Activated naive CD8-positive, alpha-beta T cell treated with anti-CD3 and anti-CD28 coated beads, Interleukin-2, amount 10 ng/mL, durations not matched to agents 7 days and 5 days (primary cell): ENCODE measurements around the gene DIAPH3. TPM values are rescaled to one million over a fixed set of nuclear protein-coding genes. Genes with fewer than 3 reads are reported as not detected.

Source experiments
- ATAC-seq: fragments of 150-1000 bp; cut with Tn5 transposase; one replicate; pipeline ENCODE4 v1.10.0; 2021; ENCODE audit warnings: low read depth, moderate library complexity
- POLR2A ChIA-PET: fragments of 350-600 bp; sonication (Branson Sonifier 250); formaldehyde crosslinking; loops from one replicate; lab custom pipeline; 2021; ENCODE audit warnings: antibody characterized with exemption; lab: Charles Lee
- DNase-seq: peaks from one replicate; pipeline ENCODE4 v3.0.0; 2021
- H3K27ac Mint-ChIP-seq: one replicate; pipeline ENCODE4 v1.8.0; 2022; ENCODE audit warnings: mild to moderate bottlenecking, mixed read lengths
- H3K27me3 Mint-ChIP-seq: one replicate; pipeline ENCODE4 v1.8.0; 2022; ENCODE audit warnings: mild to moderate bottlenecking, moderate library complexity, mixed read lengths
- H3K36me3 Mint-ChIP-seq: one replicate; pipeline ENCODE4 v1.8.0; 2021; ENCODE audit warnings: mild to moderate bottlenecking, mixed read lengths
- H3K4me1 Mint-ChIP-seq: one replicate; pipeline ENCODE4 v1.8.0; 2021; ENCODE audit warnings: mixed read lengths
- H3K4me3 Mint-ChIP-seq: one replicate; pipeline ENCODE4 v1.8.0; 2022; ENCODE audit warnings: mild to moderate bottlenecking, moderate library complexity, mixed read lengths
- H3K9me3 Mint-ChIP-seq: one replicate; pipeline ENCODE4 v1.8.0; 2021; ENCODE audit warnings: mixed read lengths
- total RNA-seq, 2 experiments: library from RNA; stranded (reverse); gene quantifications; one replicate each; pipeline ENCODE4 v1.2.3, GENCODE V29; 2021

The DIAPH3 gene
- total RNA-seq, 2 experiments from 2014 or later, result 16.2 to 18.3 TPM

DNA sequence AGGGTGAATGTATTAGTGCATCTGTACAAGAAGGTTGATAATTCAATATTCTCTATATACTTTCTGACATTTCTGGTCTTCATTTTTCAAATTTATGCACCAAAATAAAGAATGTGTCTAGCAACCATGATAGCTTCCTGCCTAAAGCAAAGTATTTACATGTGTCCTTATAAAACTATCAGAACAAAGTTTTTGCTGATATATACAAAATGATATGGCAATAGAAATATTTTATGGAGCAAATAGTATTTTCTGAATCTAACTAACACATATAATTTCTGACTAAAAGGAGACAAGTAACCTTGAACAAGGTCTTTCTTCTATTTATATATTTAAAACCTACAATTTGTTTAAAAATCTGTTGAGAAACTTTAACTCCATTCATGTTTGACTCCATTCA lies 184.9 kb downstream of the DIAPH3 start:
- peaks cover 10% of the 10 kb centered on the region for H3K36me3 Mint-ChIP-seq
- ATAC-seq, result no peak
- no peak overlapping the region for H3K4me3 Mint-ChIP-seq
- no peak overlapping the region for H3K27ac Mint-ChIP-seq
- H3K4me1 Mint-ChIP-seq, result peaks cover 2% of the 10 kb centered on the region
- H3K27me3 Mint-ChIP-seq, result no peaks in the 10 kb centered on the region
- no peaks in the 10 kb centered on the region for H3K9me3 Mint-ChIP-seq
- POLR2A ChIA-PET, result no interaction called here
- no peak for DNase-seq

DNA sequence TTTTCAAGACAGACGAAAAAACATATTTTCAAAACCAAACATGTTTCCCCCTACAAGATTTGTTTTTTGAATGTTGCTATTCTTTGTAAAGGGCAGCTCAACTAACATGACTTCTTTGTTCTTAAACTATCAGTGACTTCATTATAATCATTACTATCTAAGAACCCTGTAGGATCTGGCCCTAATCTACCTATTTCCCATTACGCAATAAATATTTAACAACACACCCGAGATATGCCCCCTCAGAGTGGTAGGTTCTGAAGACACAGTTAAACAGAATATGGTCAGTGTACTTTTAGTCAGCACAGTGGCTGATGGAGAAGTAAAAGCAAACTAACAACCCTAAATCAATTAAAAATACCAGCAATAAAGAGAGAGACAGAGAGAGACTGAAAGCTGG lies 186.9 kb downstream of the DIAPH3 start:
- no peaks in the 10 kb centered on the region for H3K9me3 Mint-ChIP-seq
- no peak overlapping the region for H3K27ac Mint-ChIP-seq
- H3K36me3 Mint-ChIP-seq, result peaks cover 7% of the 10 kb centered on the region
- peaks cover 2% of the 10 kb centered on the region for H3K4me1 Mint-ChIP-seq
- POLR2A ChIA-PET, result no interaction called here
- no peaks in the 10 kb centered on the region for H3K27me3 Mint-ChIP-seq
- H3K4me3 Mint-ChIP-seq, result no peak overlapping the region
- DNase-seq (no peak), ATAC-seq (no peak)

DNA sequence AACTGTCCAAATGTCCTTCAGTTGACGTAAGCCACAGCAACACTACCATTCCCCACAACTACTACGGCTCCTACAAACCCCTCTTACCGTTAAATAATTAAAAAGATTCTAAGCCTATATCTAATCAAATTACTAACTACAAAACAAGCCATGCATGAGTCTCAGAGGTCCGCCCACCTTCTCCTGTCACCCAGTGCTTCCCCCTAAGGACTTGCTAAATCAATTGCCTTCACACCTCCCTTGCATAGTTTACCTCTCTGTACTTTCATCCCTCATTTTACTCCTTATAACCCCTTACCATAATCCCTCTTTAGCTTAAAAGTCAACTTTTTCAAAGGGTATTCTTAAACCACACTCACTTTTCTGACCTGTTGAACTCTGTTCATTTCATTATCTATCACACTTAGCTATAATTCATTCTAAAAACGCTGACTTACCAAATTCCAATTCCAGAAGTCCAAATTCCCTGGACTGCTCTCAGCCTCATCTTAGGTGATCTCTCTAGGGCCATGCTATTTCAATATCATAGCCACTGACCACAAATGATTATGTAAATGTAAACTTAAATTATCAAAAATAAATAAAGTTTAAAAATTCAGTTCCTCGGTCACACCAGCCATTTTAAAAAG lies 187.8 kb downstream of the DIAPH3 start:
- ATAC-seq (no peak), DNase-seq (no peak)
- Mint-ChIP-seq H3K36me3 (peaks cover 10% of the 10 kb centered on the region), H3K27ac (no peak overlapping the region), H3K4me3 (no peak overlapping the region), H3K4me1 (peaks cover 2% of the 10 kb centered on the region), H3K27me3 (no peaks in the 10 kb centered on the region), H3K9me3 (no peaks in the 10 kb centered on the region)
- POLR2A ChIA-PET, result no interaction called here

DNA sequence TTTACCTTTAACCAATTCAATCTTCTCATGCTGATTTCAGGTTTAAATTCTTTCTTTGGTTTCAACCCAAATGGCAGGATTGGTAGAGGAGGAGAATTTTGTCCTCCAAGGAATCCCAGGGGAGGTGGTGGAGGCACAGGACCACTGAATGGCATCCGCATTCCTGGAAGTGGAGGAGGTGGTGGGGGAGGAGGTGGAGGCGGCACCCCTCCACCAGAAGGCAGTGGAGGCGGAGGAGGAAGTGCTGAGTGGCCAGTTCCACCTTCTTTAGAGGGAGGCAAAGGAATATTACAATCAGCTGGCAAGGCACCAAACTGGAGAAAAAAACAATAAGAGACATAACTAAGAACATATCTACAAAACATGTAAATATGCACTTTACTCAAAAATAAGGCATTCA lies 192.9 kb downstream of the DIAPH3 start:
- H3K36me3 Mint-ChIP-seq, result peaks cover 21% of the 10 kb centered on the region
- H3K27me3 Mint-ChIP-seq, result no peaks in the 10 kb centered on the region
- no peaks in the 10 kb centered on the region for H3K4me1 Mint-ChIP-seq
- no peak overlapping the region for H3K27ac Mint-ChIP-seq
- DNase-seq, result no peak
- POLR2A ChIA-PET, result no interaction called here
- ATAC-seq, result no peak
- no peaks in the 10 kb centered on the region for H3K9me3 Mint-ChIP-seq
- H3K4me3 Mint-ChIP-seq, result no peak overlapping the region

DNA sequence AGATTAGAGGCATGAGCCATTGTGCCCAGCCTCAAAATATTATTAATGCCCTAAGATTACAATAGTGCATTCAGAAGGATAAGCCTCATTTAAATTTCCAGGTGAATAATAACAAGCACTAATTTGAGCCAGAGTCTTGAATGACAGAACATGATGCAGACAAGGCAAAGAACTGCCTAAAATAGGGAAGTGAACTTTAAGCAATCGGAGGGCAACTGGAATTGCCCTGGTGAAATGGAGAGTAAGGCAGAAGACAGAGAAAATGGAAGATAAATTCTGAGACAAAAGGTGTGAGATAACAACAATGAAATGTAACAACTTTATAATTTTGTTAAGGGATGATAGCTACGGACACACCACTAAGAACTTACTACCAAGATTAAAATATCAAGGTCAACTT lies 199.9 kb downstream of the DIAPH3 start:
- H3K27ac Mint-ChIP-seq, result no peak overlapping the region
- no peak for ATAC-seq
- no peaks in the 10 kb centered on the region for H3K9me3 Mint-ChIP-seq
- H3K27me3 Mint-ChIP-seq, result no peaks in the 10 kb centered on the region
- no peak overlapping the region for H3K4me3 Mint-ChIP-seq
- H3K36me3 Mint-ChIP-seq, result peaks cover 20% of the 10 kb centered on the region
- POLR2A ChIA-PET, result no interaction called here
- H3K4me1 Mint-ChIP-seq, result no peaks in the 10 kb centered on the region
- DNase-seq, result no peak

DNA sequence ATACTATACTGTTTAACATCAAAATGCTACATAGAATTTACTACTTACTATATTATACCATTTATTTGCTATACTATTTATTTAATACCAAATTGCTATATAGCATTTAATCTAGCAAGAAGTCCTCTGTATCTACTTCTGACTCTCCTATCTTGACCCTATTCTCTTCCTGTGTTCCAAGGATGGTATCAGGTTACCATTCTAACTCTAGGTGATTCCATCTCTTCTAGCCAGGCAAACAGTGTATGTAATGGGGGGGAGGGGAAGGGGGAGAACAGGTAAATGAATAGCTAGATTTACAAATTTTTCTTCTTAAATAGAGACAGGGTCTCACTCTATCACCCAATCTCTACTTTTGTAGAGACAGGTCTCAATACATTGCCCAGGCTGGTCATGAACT lies 200.3 kb downstream of the DIAPH3 start:
- H3K36me3 Mint-ChIP-seq, result peaks cover 20% of the 10 kb centered on the region
- no peaks in the 10 kb centered on the region for H3K4me1 Mint-ChIP-seq
- no peak overlapping the region for H3K4me3 Mint-ChIP-seq
- no peak for ATAC-seq
- no peak for DNase-seq
- no peak overlapping the region for H3K27ac Mint-ChIP-seq
- no peaks in the 10 kb centered on the region for H3K27me3 Mint-ChIP-seq
- H3K9me3 Mint-ChIP-seq, result no peaks in the 10 kb centered on the region
- POLR2A ChIA-PET, result no interaction called here

DNA sequence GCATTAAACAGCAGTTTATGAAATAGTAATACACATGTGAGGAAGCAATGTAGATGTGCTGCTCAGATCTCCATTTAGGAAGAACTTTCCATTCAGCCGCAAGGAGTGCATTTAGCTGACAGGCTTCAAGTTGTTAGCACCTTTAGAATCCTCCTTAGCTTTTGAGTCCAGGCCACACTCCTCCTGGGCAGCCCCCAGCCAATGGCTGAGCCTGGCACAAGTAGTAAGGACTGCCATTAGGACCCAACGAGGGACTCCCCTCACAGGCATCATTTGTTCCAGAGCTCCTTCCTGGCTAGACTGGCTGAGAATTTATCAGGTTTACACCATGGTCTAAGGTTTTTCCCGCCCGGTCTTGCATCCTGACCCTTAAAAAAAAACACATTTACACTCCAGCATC lies 201.4 kb downstream of the DIAPH3 start:
- Mint-ChIP-seq H3K27ac (no peak overlapping the region), H3K36me3 (peaks cover 15% of the 10 kb centered on the region)
- no peak for ATAC-seq

DNA sequence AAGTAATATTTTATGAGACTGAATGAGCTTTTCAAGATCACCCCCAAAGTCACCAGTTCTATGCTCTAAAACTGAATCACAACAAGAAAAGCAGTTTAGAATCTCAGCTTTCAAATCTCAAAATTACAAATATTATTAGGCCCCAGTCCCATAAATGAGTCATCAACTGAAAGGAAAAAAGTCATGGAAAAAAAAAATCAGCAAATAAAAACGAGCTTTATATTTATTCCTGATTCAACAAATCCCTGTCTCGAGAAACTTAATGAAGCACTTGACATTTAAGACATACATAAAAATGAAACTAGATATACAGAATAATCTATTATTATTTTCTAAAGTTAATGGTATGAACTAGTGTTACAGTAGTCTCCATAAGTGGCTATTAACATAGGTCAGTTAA lies 203.0 kb downstream of the DIAPH3 start:
- H3K27me3 Mint-ChIP-seq, result no peaks in the 10 kb centered on the region
- POLR2A ChIA-PET, result no interaction called here
- ATAC-seq (no peak), DNase-seq (no peak)
- peaks cover 24% of the 10 kb centered on the region for H3K36me3 Mint-ChIP-seq
- H3K4me1 Mint-ChIP-seq, result no peaks in the 10 kb centered on the region
- no peak overlapping the region for H3K27ac Mint-ChIP-seq
- no peak overlapping the region for H3K4me3 Mint-ChIP-seq
- peaks cover 2% of the 10 kb centered on the region for H3K9me3 Mint-ChIP-seq

More for the DNA sequence above, 201.4 kb downstream of the DIAPH3 start:
- no peaks in the 10 kb centered on the region for H3K4me1 Mint-ChIP-seq
- H3K9me3 Mint-ChIP-seq, result no peaks in the 10 kb centered on the region
- no peak for DNase-seq
- no peaks in the 10 kb centered on the region for H3K27me3 Mint-ChIP-seq
- POLR2A ChIA-PET, result no interaction called here
- H3K4me3 Mint-ChIP-seq, result no peak overlapping the region

DNA sequence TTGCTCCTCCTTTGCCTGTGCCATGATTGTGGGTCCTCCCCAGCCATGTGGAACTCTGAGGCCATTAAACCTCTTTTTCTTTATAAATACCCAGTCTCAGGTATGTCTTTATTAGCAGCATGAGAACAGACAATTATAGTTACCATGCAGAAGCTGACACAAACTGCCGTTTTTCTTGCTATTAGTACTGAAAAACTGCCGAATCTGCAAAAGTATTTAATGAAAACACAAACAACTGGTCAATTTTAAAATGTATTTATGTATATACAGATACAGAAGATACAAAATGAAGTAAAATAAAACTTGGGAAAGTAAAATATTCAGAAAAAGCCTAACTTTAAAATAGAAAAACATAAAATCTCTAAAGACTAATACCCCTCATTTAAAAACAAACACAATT lies 206.3 kb downstream of the DIAPH3 start:
- H3K27ac Mint-ChIP-seq, result no peak overlapping the region
- no peaks in the 10 kb centered on the region for H3K27me3 Mint-ChIP-seq
- POLR2A ChIA-PET, result no interaction called here
- no peak for ATAC-seq
- H3K4me3 Mint-ChIP-seq, result no peak overlapping the region
- no peaks in the 10 kb centered on the region for H3K4me1 Mint-ChIP-seq
- H3K9me3 Mint-ChIP-seq, result peaks cover 3% of the 10 kb centered on the region
- peaks cover 26% of the 10 kb centered on the region for H3K36me3 Mint-ChIP-seq
- DNase-seq, result no peak

DNA sequence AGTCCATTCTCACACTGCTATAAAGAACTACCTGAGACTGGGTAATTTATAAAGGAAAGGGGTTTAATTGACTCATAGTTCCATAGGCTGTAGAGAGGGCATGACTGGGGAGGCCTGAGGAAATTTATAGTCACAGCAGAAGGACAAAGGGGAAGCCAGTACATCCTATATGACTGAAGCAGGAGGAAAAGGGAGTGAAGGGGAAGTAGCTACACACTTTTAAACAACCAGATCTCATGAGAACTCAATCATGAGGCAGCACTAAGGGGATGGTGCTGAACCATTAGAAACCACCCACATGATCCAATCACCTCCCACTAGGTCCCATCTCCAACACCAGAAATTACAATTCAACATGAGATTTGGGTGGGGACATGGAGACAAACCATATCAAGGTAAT lies 209.1 kb downstream of the DIAPH3 start:
- ATAC-seq (no peak), DNase-seq (no peak)
- POLR2A ChIA-PET, result no interaction called here
- H3K27ac Mint-ChIP-seq, result no peak overlapping the region
- no peak overlapping the region for H3K4me3 Mint-ChIP-seq
- H3K9me3 Mint-ChIP-seq, result peaks cover 3% of the 10 kb centered on the region
- no peaks in the 10 kb centered on the region for H3K27me3 Mint-ChIP-seq
- H3K4me1 Mint-ChIP-seq, result no peaks in the 10 kb centered on the region
- peaks cover 23% of the 10 kb centered on the region for H3K36me3 Mint-ChIP-seq

DNA sequence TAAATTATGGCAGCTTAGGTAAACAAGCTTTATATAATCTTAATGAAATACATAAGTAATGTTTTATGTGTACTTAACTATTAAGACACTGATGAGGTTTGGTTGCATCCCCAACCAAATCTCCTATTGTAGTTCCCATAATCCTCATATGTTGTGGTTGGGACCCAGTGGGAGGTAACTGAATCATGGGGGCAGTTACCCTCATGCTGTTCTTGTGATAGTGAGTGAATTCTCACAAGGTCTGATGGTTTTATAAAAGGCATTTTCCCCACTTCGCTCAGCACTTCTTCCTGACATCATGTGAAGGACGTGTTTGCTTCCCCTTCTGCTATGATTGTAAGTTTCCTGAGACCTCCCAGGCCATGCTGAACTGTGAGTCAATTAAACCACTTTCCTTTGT lies 212.7 kb downstream of the DIAPH3 start:
- ATAC-seq, result no peak
- peaks cover 16% of the 10 kb centered on the region for H3K36me3 Mint-ChIP-seq
- no peak for DNase-seq
- H3K27ac Mint-ChIP-seq, result no peak overlapping the region
- H3K4me3 Mint-ChIP-seq, result no peak overlapping the region
- H3K9me3 Mint-ChIP-seq, result peaks cover 3% of the 10 kb centered on the region
- POLR2A ChIA-PET, result no interaction called here
- H3K4me1 Mint-ChIP-seq, result no peaks in the 10 kb centered on the region
- H3K27me3 Mint-ChIP-seq, result no peaks in the 10 kb centered on the region

DNA sequence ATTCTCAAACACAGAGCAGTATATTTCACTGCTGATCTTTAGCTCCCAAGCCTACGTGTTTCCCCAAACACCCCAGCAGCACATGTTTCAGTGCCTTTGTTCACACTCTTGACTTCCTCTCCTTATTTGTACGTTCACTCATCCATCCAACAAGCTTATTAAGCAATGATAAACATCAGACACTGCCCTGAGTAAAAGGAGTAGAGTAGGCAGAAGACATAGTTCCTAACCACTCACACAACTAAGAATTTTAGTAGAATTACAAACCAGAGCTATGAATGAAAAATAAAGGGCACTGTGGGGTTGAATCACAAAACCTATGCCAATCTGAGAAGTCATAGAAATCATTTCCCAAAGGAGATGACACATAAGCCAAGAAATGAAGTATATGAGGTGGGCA lies 213.5 kb downstream of the DIAPH3 start:
- Mint-ChIP-seq H3K4me3 (no peak overlapping the region), H3K27me3 (no peaks in the 10 kb centered on the region)
- POLR2A ChIA-PET, result no interaction called here

DNA sequence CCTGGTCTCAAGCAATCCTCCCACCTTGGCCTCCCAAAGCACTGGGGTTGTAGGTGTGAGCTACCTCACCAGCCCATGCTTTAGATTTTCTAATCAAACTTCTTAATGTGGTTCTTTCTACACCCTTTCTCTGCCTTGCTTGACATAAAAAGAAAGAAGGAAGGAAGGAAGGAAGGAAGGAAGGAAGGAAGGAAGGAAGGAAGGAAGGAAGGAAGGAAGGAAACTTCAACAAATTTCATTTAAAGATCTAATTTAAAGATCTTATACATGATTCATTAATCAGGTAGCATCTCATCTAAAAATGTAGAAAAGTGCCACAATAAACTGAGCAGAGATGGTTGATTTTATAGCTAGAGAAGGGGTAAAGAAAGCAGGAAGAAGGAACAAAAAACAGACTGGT lies 215.0 kb downstream of the DIAPH3 start:
- Mint-ChIP-seq H3K36me3 (peaks cover 11% of the 10 kb centered on the region), H3K27ac (no peak overlapping the region), H3K4me1 (no peaks in the 10 kb centered on the region), H3K27me3 (no peaks in the 10 kb centered on the region), H3K4me3 (no peak overlapping the region), H3K9me3 (no peaks in the 10 kb centered on the region)
- no peak for ATAC-seq
- DNase-seq, result no peak
- POLR2A ChIA-PET, result no interaction called here

More for the DNA sequence above, 213.5 kb downstream of the DIAPH3 start:
- DNase-seq (no peak), ATAC-seq (no peak)
- Mint-ChIP-seq H3K27ac (no peak overlapping the region), H3K4me1 (no peaks in the 10 kb centered on the region), H3K36me3 (peaks cover 9% of the 10 kb centered on the region), H3K9me3 (no peaks in the 10 kb centered on the region)

DNA sequence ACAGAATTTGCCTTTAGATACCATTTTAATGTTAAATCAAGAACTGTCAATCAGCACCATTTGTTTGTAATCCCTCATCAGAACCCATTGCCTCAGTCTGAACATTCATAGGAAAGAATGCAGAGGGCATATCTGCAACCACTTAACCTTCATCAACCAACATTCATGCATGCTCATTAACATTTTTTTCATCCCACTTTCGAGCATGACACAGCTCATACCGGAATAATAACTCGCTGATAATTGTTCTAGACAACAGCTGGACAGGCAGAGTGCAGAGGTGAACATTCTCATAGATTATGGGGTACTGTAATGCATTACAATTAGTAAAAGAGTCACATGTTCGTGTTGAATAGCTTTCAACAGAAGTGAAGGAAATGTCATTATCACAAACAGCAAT lies 216.8 kb downstream of the DIAPH3 start:
- peaks cover 4% of the 10 kb centered on the region for H3K4me1 Mint-ChIP-seq
- no peaks in the 10 kb centered on the region for H3K9me3 Mint-ChIP-seq
- ATAC-seq (no peak), DNase-seq (no peak)
- POLR2A ChIA-PET, result no interaction called here
- H3K27ac Mint-ChIP-seq, result no peak overlapping the region
- H3K36me3 Mint-ChIP-seq, result peaks cover 13% of the 10 kb centered on the region
- H3K27me3 Mint-ChIP-seq, result no peaks in the 10 kb centered on the region
- H3K4me3 Mint-ChIP-seq, result no peak overlapping the region

DNA sequence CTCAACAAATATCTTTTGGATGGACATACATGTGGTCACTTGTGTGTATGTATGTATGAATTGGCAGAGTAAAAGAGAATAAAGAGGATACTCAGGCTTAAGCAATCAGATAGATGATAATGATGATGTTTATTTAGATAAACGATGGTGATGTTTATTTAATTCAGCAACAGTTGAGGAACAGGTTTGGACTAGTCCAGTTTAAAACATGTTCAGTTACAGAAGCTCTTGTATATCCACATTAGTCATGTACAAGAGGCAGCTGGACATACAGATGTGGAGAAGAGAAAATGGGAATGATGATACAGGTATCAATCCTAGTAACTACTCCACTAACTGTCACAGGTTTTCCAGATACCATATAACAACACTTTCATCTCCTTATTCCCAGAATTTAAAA lies 232.1 kb downstream of the DIAPH3 start:
- Mint-ChIP-seq H3K4me1 (no peaks in the 10 kb centered on the region), H3K27me3 (no peaks in the 10 kb centered on the region), H3K27ac (no peak overlapping the region), H3K36me3 (peaks cover 25% of the 10 kb centered on the region), H3K9me3 (peaks cover 6% of the 10 kb centered on the region), H3K4me3 (no peak overlapping the region)
- DNase-seq (no peak), ATAC-seq (no peak)
- POLR2A ChIA-PET, result no interaction called here
